Activated CD4-positive, alpha-beta T cell treated with anti-CD3 and anti-CD28 coated beads for 4 hours (primary cell): ENCODE results near the gene ENTR1.
"Not testable (repeated sequence)": the region's sequence is repeated elsewhere in the genome, so short reads cannot be mapped to it uniquely, and the experiment has no call there.

ENCODE experiments used
- DNase-seq, 2 donors: peaks; one replicate each; pipeline ENCODE4 v3.0.0-alpha.2; 2020

Gene ENTR1

DNA sequence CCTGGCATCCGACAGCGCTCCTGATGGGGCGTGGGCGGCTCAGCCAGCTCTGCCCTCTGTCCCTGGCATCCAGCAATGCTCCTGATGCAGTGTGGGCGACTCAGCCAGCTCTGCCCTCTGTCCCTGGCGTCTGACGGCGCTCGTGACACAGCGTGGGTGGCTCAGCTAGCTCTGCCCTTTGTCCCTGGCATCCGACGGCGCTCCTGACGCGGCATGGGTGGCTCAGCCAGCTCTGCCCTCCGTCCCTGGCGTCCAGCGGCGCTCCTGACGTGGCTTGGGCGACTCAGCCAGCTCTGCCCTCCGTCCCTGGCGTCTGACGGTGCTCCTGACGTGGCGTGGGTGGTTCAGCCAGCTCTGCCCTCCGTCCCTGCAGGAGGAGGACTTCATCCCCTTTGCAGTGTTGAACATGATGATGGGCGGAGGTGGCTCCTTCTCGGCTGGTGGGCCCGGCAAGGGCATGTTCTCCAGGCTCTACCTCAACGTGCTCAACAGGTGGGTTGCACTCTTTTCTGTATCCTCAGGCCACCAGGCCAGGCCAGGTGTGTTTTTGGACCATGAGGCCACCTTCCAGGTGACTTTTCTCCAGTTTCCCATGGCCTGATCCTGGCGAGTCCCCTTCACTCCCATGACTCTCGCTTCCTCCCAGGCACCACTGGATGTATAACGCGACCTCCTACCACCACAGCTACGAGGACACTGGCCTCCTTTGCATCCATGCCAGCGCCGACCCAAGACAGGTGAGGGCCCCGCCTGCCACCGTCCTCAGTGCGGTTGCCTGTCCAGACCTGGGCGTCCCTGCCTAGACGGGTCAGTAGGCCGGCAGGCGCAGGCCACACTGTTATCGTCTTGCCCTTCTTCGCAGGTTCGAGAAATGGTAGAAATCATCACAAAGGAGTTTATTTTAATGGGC lies 8.0 kb upstream of the ENTR1 start:
- DNase-seq: no peak

- DNase-seq: no peak
Measured at GRCh38 chr9:136416914-136417313, 6.5 kb upstream of the ENTR1 start.

DNA sequence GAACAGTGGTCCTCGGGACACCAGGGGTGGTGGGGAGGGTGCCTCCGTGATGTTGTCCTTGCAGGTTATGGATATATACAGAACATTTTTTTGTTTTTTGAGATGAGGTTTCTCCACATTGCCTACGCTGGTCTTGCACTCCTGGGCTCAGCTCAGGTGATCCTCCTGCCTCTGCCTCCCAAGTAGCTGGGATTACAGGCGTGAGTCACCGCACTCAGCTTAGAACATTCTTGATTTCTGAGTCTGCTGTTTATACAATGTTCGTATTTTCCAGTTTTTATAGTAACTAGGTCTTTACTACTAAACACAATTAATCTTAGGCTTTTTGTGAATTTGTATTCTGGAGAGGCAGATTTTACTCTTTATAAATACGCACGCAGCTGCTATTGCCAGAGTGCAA lies 6.0 kb upstream of the ENTR1 start:
- no peak for DNase-seq

DNA sequence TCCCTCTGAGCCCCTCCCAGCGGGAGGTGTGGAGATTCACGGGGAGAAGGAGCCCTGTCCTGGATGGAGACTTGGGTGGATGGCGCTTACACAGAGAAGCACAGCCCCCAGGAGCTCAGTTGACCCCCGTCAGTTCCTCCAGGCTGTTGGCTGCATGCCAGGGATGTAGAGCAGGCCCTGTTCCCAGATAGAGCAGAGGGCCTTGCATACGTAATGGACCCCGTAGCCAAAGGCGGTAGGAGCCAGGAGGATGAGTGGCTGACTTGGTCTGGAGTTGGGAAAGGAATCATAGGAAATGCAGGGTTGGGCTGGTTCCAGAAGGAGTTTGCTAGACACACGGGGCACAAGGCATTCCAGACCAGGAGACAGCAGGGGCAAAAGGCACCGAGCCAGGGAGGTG lies 2.5 kb upstream of the ENTR1 start:
- no peak for DNase-seq

DNA sequence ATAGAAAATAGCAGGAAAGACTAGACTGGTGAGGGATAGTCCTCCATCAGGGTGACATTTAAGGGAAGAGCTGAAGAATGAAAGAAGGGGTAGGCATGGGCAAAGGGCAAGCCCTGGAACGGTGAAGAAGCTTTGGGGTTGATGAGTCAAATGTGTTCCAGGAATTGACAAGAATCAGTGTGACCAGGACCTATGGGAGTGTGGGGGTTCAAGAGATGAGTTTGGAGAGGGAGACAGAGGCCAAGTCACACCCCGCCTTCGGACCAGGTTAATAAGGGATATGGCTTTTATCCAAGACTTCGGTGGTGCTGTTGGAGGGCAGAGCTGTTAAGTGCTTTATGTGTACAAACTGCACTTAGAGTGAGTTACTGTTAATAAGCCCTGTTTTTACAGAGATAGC lies 964 bp upstream of the ENTR1 start:
- DNase-seq: no peak

GRCh38 chr9:136409557-136410455 lies 608 bp downstream of the ENTR1 start:
- peak; percentile 37 to 49 for DNase-seq

- DNase-seq: no peak
Measured at GRCh38 chr9:136407911-136408310, 2.5 kb downstream of the ENTR1 start.

GRCh38 chr9:136407061-136407460 lies 3.4 kb downstream of the ENTR1 start:
- DNase-seq: not testable (repeated sequence)

- not testable (repeated sequence) for DNase-seq
Measured at GRCh38 chr9:136405904-136406303, 4.5 kb downstream of the ENTR1 start.

- DNase-seq: no peak
Measured at GRCh38 chr9:136405481-136405880, 4.9 kb downstream of the ENTR1 start.

- no peak for DNase-seq
Measured at GRCh38 chr9:136404801-136405136, 5.6 kb downstream of the ENTR1 start.

- peak in 1 of 2 donors; percentile 43 for DNase-seq
Measured at GRCh38 chr9:136403915-136404800, 6.3 kb downstream of the ENTR1 start.

DNA sequence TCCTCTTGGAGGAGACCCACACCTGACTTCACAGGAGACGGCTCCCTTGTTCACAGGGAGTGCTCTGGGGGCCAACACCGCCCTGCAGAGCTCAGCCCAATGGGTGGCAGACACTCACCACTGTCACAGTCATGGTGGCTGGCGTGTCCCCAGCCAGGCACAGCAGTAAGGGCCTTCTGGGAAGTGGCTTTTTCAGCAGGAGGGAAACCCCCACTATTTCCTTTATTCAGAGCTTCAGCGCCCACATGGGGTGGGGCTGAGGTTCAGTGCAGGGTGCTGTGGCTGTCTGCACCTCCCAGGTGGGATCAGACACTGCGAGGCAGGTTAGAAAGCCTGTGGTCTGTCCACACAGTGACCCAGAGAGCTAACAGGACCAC lies 6.9 kb downstream of the ENTR1 start:
- peak; percentile 75 to 81 for DNase-seq

DNA sequence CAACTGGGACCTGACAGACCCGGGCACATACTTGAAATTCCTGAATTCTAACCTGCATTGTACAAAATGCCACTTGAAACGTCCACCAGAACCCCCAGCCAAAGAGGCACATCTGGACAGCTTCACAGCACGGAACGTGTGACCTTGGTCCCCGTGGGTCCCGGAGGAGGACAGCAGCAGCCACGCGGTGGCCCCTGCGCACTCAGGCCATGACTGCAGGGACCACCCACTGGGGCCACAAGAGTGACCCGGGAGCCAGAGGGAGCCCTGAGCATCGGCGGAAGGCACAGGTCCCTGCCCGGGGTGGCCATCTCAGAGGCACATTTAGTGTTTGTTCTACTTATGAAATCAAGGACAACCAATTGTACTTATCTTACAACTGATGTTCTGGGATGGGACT lies 8.3 kb downstream of the ENTR1 start:
- no peak for DNase-seq

DNA sequence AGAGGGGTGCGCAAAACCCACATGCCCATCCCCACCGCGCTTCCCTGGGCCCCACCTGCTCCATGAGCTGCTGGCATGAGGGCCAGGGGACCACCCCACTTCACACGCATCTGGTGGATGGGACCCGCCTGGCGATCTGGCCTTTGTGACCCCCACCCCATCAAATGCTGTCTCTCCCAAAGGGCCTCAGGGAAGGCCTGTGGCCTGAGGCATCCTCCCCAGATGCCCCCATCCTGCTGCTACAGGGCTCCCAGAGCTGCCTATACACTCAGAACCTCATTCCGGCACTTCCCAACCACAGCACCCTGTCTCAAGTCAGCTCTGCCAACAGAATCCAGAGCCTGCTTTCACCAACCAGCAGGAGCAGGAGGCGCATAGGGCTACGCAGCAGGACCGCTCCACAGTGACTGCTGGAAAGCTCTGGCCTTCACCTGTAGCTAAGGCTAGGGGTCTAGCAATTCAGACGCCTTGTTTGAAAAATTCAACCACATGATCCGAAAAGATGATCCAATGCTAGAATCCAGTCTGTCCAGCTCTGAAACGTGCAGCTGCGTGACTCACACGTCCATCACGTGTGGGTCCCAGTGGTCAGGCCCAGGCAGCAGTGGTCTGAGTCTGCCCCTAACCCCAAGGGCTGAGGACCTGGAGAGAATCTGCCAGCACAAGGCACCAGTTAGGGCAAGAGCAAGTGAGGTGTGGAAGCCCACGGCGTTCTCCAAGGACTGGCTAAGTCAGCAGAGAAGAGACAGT lies 9.1 kb downstream of the ENTR1 start:
- DNase-seq: no peak

DNA sequence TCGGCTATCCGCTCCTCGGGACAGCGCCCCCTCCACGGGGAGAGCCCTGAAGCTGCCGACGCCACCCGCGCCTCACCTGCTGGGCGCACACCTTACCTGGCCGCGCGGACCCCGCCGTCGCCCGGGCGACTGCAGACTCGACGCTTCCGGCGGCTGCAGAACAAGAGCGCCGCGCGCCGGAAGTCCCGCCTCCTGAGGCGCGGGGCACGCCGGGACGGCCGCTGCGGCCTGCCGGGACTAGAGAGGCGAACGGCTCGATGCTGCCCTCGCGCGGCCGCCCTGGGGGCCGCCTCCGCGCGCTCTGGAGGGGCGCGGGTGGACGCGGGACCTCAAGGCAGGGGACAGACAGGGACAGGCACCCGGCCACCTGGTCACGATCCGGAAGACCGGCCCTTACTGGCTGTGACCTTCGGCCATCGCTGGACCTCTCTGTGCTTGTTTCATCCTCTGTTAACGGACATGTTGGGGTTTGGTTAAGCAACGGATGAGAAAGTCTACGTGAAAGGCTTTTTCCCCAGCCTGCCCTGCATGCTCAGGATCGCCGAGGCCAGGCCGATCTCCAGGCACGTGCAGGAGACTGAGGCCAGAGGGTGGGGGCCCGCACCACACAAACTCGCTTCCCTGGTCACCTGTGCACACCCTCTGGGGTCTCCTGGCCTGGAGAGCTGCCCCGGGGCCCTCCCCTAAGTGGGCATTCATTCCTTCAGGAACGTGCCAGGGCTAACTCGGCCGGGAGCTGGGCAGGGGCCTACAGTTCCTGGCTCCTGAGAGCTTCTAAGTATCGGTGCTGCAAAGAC lies 10.2 kb downstream of the ENTR1 start, which contains the start of gene SNAPC4:
Gene SNAPC4, minus strand, starts transcription at position 133 of the 797 bp plus-strand sequence. CDS start 1,742 bp downstream, outside the sequence.
- peak; percentile 84 for DNase-seq

- DNase-seq: peak; percentile 34 to 51
Measured at GRCh38 chr9:136399176-136400037, 11.0 kb downstream of the ENTR1 start.

DNA sequence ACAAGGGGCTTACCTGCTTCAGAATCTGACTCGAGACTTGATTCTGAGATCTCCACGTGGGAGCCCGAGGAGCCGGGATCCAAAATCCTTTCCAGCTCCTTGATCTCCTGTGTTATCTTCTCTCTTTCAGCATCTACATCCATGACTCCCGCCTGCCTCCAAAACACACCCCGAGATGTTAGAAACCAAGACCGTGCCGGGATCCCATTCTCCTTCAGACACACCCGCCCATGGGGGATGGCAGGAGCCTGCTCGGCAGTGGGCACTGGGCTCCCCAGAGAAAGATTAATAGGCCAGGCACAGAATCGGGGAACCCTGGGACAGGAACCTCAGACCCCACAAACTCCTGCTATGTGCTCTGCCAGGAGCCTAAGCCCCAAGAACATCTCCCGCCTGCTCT lies 12.1 kb downstream of the ENTR1 start:
- DNase-seq: no peak

GRCh38 chr9:136397643-136398042 lies 12.8 kb downstream of the ENTR1 start:
- DNase-seq: no peak

DNA sequence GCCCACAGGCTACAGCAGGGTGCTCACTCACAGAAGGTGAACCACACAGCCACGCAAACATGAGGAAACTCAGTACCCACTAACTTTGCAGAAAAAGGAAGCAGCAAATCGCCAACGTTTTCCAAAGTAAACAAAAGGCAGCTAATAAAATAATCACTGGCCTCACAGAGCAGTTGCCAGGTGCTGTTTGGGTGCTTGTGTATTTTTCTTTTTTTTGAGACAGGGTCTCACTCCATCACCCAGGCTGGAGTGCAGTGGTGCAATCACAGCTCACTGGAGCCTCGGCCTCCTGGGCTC lies 14.2 kb downstream of the ENTR1 start:
- DNase-seq: no peak
